Neural progenitor cell (in vitro differentiated cells): ENCODE measurements around the gene KRT37.

ENCODE experiments used
- EZH2phosphoT487 ChIP-seq: fragments of 200-600 bp; sonication (generic); IDR thresholded peaks from 2 replicates; pipeline ENCODE4 v1.6.1; 2017; ENCODE audit warnings: antibody characterized with exemption
- TF ChIP-seq, protein P1 (sequence below): fragments of 200-600 bp; sonication (generic); IDR thresholded peaks from 2 replicates; pipeline ENCODE4 v1.5.1; 2017; ENCODE audit warnings: antibody characterized with exemption, mild to moderate bottlenecking

- TF ChIP-seq, protein P1, sequence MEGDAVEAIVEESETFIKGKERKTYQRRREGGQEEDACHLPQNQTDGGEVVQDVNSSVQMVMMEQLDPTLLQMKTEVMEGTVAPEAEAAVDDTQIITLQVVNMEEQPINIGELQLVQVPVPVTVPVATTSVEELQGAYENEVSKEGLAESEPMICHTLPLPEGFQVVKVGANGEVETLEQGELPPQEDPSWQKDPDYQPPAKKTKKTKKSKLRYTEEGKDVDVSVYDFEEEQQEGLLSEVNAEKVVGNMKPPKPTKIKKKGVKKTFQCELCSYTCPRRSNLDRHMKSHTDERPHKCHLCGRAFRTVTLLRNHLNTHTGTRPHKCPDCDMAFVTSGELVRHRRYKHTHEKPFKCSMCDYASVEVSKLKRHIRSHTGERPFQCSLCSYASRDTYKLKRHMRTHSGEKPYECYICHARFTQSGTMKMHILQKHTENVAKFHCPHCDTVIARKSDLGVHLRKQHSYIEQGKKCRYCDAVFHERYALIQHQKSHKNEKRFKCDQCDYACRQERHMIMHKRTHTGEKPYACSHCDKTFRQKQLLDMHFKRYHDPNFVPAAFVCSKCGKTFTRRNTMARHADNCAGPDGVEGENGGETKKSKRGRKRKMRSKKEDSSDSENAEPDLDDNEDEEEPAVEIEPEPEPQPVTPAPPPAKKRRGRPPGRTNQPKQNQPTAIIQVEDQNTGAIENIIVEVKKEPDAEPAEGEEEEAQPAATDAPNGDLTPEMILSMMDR: no peak
- TF ChIP-seq EZH2phosphoT487: no peak
These were observed 40.7 kb downstream of the KRT37 start for GRCh38 chr17:41383690-41384089.
